Neural crest cell (in vitro differentiated cells): ENCODE measurements around the gene FN3KRP. TPM values are rescaled to one million over a fixed set of nuclear protein-coding genes. Genes with fewer than 3 reads are reported as not detected.
"Not testable (repeated sequence)": the region's sequence is repeated elsewhere in the genome, so short reads cannot be mapped to it uniquely, and the experiment has no call there.

Experiments
- DNase-seq: peaks from one replicate; pipeline ENCODE4 v3.0.0; 2021; ENCODE audit warnings: low read depth, mixed read lengths, low spot score
- H3K27ac Mint-ChIP-seq: one replicate; pipeline ENCODE4 v1.8.0; 2021; ENCODE audit warnings: mild to moderate bottlenecking, mixed read lengths; ENCODE audit not compliant: unreplicated experiment
- H3K27me3 Mint-ChIP-seq: 2 replicates; pipeline ENCODE4 v1.8.0; 2021; ENCODE audit warnings: low read depth, mild to moderate bottlenecking, mixed read lengths
- H3K36me3 Mint-ChIP-seq: 2 replicates; pipeline ENCODE4 v1.8.0; 2021; ENCODE audit warnings: low read depth, mild to moderate bottlenecking, mixed read lengths
- H3K4me1 Mint-ChIP-seq: 2 replicates; pipeline ENCODE4 v1.8.0; 2021; ENCODE audit warnings: mixed read lengths
- H3K4me3 Mint-ChIP-seq: one replicate; pipeline ENCODE4 v1.8.0; 2021; ENCODE audit warnings: mild to moderate bottlenecking, mixed read lengths
- H3K9me3 Mint-ChIP-seq: 2 replicates; pipeline ENCODE4 v1.8.0; 2021; ENCODE audit warnings: mixed read lengths
- microRNA-seq: library from miRNA; unstranded; fragments of <30 nt; microRNA quantifications from one replicate; pipeline ENCODE4, GENCODE V29; 2020
- total RNA-seq: library from RNA; stranded (reverse); gene quantifications from 2 replicates; pipeline ENCODE4 v1.2.1, GENCODE V29; 2021
- TF ChIP-seq, protein P1 (sequence below): fragments of 200-600 bp; sonication (generic); conservative IDR thresholded peaks from 2 replicates; pipeline ENCODE4 v1.5.0; 2021; ENCODE audit warnings: antibody characterized with exemption, mild to moderate bottlenecking

The FN3KRP gene
- total RNA-seq, 1 donor from 2014 or later, result 44.1 TPM

GRCh38 chr17:82769041-82769440, 52.5 kb downstream of the FN3KRP start:
- Mint-ChIP-seq H3K36me3 (peaks cover 29% of the 10 kb centered on the region), H3K27me3 (no peaks in the 10 kb centered on the region), H3K4me1 (no peaks in the 10 kb centered on the region), H3K9me3 (no peaks in the 10 kb centered on the region), H3K4me3 (no peak overlapping the region), H3K27ac (no peak overlapping the region)
- TF ChIP-seq, protein P1, sequence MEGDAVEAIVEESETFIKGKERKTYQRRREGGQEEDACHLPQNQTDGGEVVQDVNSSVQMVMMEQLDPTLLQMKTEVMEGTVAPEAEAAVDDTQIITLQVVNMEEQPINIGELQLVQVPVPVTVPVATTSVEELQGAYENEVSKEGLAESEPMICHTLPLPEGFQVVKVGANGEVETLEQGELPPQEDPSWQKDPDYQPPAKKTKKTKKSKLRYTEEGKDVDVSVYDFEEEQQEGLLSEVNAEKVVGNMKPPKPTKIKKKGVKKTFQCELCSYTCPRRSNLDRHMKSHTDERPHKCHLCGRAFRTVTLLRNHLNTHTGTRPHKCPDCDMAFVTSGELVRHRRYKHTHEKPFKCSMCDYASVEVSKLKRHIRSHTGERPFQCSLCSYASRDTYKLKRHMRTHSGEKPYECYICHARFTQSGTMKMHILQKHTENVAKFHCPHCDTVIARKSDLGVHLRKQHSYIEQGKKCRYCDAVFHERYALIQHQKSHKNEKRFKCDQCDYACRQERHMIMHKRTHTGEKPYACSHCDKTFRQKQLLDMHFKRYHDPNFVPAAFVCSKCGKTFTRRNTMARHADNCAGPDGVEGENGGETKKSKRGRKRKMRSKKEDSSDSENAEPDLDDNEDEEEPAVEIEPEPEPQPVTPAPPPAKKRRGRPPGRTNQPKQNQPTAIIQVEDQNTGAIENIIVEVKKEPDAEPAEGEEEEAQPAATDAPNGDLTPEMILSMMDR, result no peak
- DNase-seq, result no peak

GRCh38 chr17:82772026-82772425, 55.5 kb downstream of the FN3KRP start:
- Mint-ChIP-seq H3K36me3 (peaks cover 32% of the 10 kb centered on the region), H3K9me3 (no peaks in the 10 kb centered on the region), H3K4me1 (no peaks in the 10 kb centered on the region), H3K4me3 (no peak overlapping the region), H3K27me3 (no peaks in the 10 kb centered on the region), H3K27ac (no peak overlapping the region)
- TF ChIP-seq, protein P1, result no peak
- no peak for DNase-seq

DNA sequence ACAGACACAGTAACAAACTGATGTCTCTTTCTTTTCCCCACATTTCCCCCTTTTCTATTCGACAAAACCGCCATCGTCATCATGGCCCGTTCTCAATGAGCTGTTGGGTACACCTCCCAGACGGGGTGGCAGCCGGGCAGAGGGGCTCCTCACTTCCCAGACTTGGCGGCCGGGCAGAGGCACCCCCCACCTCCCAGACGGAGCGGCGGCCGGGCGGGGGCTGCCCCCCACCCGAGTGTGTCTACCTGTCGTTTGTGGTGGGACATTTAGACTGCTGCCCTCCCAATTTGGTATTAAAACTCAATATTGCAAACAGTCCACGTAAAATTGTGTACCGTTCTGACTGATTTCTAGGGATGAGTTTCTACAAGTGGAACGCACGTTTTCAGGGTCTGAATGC, 58.0 kb downstream of the FN3KRP start:
- H3K27ac Mint-ChIP-seq, H3K9me3 Mint-ChIP-seq, H3K4me1 Mint-ChIP-seq, H3K4me3 Mint-ChIP-seq, DNase-seq, H3K27me3 Mint-ChIP-seq: not testable (repeated sequence)
- H3K36me3 Mint-ChIP-seq, result peaks cover 24% of the 10 kb centered on the region

- Mint-ChIP-seq H3K4me1 (no peaks in the 10 kb centered on the region), H3K27me3 (no peaks in the 10 kb centered on the region), H3K4me3 (no peak overlapping the region), H3K36me3 (peaks cover 21% of the 10 kb centered on the region), H3K27ac (no peak overlapping the region), H3K9me3 (no peaks in the 10 kb centered on the region)
- TF ChIP-seq, protein P1, result peak; percentile 88
- DNase-seq, result peak; percentile 61
These were observed 58.7 kb downstream of the FN3KRP start for GRCh38 chr17:82775001-82775823.

- no peak overlapping the region for H3K4me3 Mint-ChIP-seq
- H3K9me3 Mint-ChIP-seq, result no peaks in the 10 kb centered on the region
- TF ChIP-seq, protein P1, result no peak
- H3K27me3 Mint-ChIP-seq, result no peaks in the 10 kb centered on the region
- H3K27ac Mint-ChIP-seq, result no peak overlapping the region
- H3K4me1 Mint-ChIP-seq, result no peaks in the 10 kb centered on the region
- H3K36me3 Mint-ChIP-seq, result peaks cover 21% of the 10 kb centered on the region
- no peak for DNase-seq
These were observed 59.9 kb downstream of the FN3KRP start for GRCh38 chr17:82776454-82776853.

Small RNA genes lying within 50 kb of the gene (microRNA-seq; reads per million reads assigned to microRNA genes)
- gene MIR4525, result not detected

Other genes starting within 250 kb of the FN3KRP start
- 84.3 and 92.2 TPM in 2 replicates for gene FOXK2, start 197.0 kb upstream of the FN3KRP start, total RNA-seq
- 57.1 and 64.6 TPM in 2 replicates for gene WDR45B, start 68.3 kb upstream of the FN3KRP start, total RNA-seq
- 5.6 and 8.9 TPM in 2 replicates for gene RAB40B, start 18.0 kb upstream of the FN3KRP start, total RNA-seq
- gene FN3K, start 18.9 kb downstream of the FN3KRP start, total RNA-seq, result 21.7 and 23.8 TPM in 2 replicates
- gene TBCD, start 35.4 kb downstream of the FN3KRP start, total RNA-seq, result 155 and 166 TPM in 2 replicates
- not detected in 2 replicates for gene ZNF750, start 123.3 kb downstream of the FN3KRP start, total RNA-seq